ENCODE measurements around the gene EVI5.
"Not testable (repeated sequence)": the region's sequence is repeated elsewhere in the genome, so short reads cannot be mapped to it uniquely, and the experiment has no call there.

- not testable (repeated sequence) for TF ChIP-seq ZNF274 (IDR thresholded peaks at IDR 0.05; ENCODE audit: low read depth, low read length); YY1 (IDR thresholded peaks at IDR 0.05; ENCODE audit: insufficient read depth, insufficient read length)
Observed at GRCh38 chr1:92721157-92721556, 63.8 kb downstream of the EVI5 start.
